ENCODE data around the gene BHLHE23. TPM values are rescaled to one million over a fixed set of nuclear protein-coding genes. Genes with fewer than 3 reads are reported as not detected.

BHLHE23 gene
- total and polyA plus RNA-seq, 3 experiments from 2014 or later = not detected

GRCh38 chr20:62984666-62985443 lies 21.9 kb downstream of the BHLHE23 start:
- no peak for DNase-seq
- CTCF ChIA-PET = interaction anchor here (1.0 kb wide), 1 partner anchor 12 kb away, joined by 6 read pairs; no protein-coding TSS in a partner anchor
- Mint-ChIP-seq H3K27me3 (peaks cover 28 to 60% of the 10 kb centered on the region in 2 donors), H3K36me3 (peaks cover 0 to 1% (median 0%) of the 10 kb centered on the region in 3 donors), H3K9me3 (no peaks in the 10 kb centered on the region), H3K4me1 (peaks cover 16 to 32% (median 20%) of the 10 kb centered on the region in 3 donors), H3K27ac (peak overlapping the region in 2 of 8 donors; percentile 15 to 89), H3K4me3 (no peak overlapping the region)
- POLR2A ChIA-PET = no interaction called here
- H3K4me3 ChIP-seq (ENCODE audit: low read length) = no peak overlapping the region
- H3K9me3 ChIP-seq (ENCODE audit: low read length) = no peaks in the 10 kb centered on the region
- H3K27me3 ChIP-seq (ENCODE audit: insufficient read depth, low read length, poor library complexity, severe bottlenecking) = peaks cover 17% of the 10 kb centered on the region
- H3K27ac ChIP-seq (ENCODE audit: low read depth, low read length) = no peak overlapping the region
- H3K36me3 ChIP-seq (ENCODE audit: insufficient read depth, low read length) = no peaks in the 10 kb centered on the region
- H3K4me1 ChIP-seq (ENCODE audit: insufficient read depth, low read length) = peaks cover 31% of the 10 kb centered on the region

GRCh38 chr20:62983210-62983609 lies 23.6 kb downstream of the BHLHE23 start:
- H3K27me3 Mint-ChIP-seq = peaks cover 37 to 61% of the 10 kb centered on the region in 2 donors
- CTCF ChIA-PET = interaction anchor here (1.0 kb wide), 1 partner anchor 10 kb away, joined by 3 read pairs; no protein-coding TSS in a partner anchor
- POLR2A ChIA-PET = no interaction called here

GRCh38 chr20:62982124-62983075 lies 24.4 kb downstream of the BHLHE23 start:
- no peaks in the 10 kb centered on the region for H3K9me3 ChIP-seq (ENCODE audit: low read length)
- H3K4me3 ChIP-seq (ENCODE audit: low read length) = no peak overlapping the region
- H3K27ac ChIP-seq (ENCODE audit: low read depth, low read length) = no peak overlapping the region
- peaks cover 36% of the 10 kb centered on the region for H3K27me3 ChIP-seq (ENCODE audit: insufficient read depth, low read length, poor library complexity, severe bottlenecking)
- Mint-ChIP-seq H3K36me3 (peaks cover 0 to 1% (median 0%) of the 10 kb centered on the region in 3 donors), H3K4me3 (no peak overlapping the region), H3K4me1 (peaks cover 25 to 51% (median 28%) of the 10 kb centered on the region in 3 donors), H3K9me3 (no peaks in the 10 kb centered on the region), H3K27ac (no peak overlapping the region), H3K27me3 (peaks cover 44 to 64% of the 10 kb centered on the region in 2 donors)
- H3K4me1 ChIP-seq (ENCODE audit: insufficient read depth, low read length) = peaks cover 47% of the 10 kb centered on the region
- POLR2A ChIA-PET = no interaction called here
- H3K36me3 ChIP-seq (ENCODE audit: insufficient read depth, low read length) = no peaks in the 10 kb centered on the region
- CTCF ChIA-PET = interaction anchor here (0.6 to 1.0 kb wide), 2 partner anchors 10 to 12 kb away, joined by 3 read pairs; no protein-coding TSS in a partner anchor
- no peak for DNase-seq

More at GRCh38 chr20:62983210-62983609, 23.6 kb downstream of the BHLHE23 start:
- Mint-ChIP-seq H3K36me3 (peaks cover 0 to 1% (median 0%) of the 10 kb centered on the region in 3 donors), H3K4me1 (peaks cover 17 to 43% (median 20%) of the 10 kb centered on the region in 3 donors), H3K4me3 (peak overlapping the region in 1 of 7 donors; percentile 41), H3K9me3 (no peaks in the 10 kb centered on the region), H3K27ac (no peak overlapping the region)
- H3K4me1 ChIP-seq (ENCODE audit: insufficient read depth, low read length) = peaks cover 39% of the 10 kb centered on the region
- H3K4me3 ChIP-seq (ENCODE audit: low read length) = no peak overlapping the region
- H3K36me3 ChIP-seq (ENCODE audit: insufficient read depth, low read length) = no peaks in the 10 kb centered on the region
- no peak overlapping the region for H3K27ac ChIP-seq (ENCODE audit: low read depth, low read length)
- DNase-seq = no peak
- H3K9me3 ChIP-seq (ENCODE audit: low read length) = no peaks in the 10 kb centered on the region
- H3K27me3 ChIP-seq (ENCODE audit: insufficient read depth, low read length, poor library complexity, severe bottlenecking) = peaks cover 34% of the 10 kb centered on the region

- CTCF ChIA-PET = interaction anchor here (1.0 to 2.6 kb wide), 3 partner anchors 9 to 28 kb away, joined by 3 to 18 read pairs (median 7); no protein-coding TSS in a partner anchor
- peak in 4 of 5 donors; percentile 17 to 69 (median 30) for DNase-seq
- no peak overlapping the region for H3K4me3 ChIP-seq (ENCODE audit: low read length)
- peaks cover 54% of the 10 kb centered on the region for H3K4me1 ChIP-seq (ENCODE audit: insufficient read depth, low read length)
- H3K4me1 Mint-ChIP-seq = peaks cover 27 to 62% (median 29%) of the 10 kb centered on the region in 3 donors
- no peaks in the 10 kb centered on the region for H3K9me3 ChIP-seq (ENCODE audit: low read length)
- no peak overlapping the region for H3K27ac ChIP-seq (ENCODE audit: low read depth, low read length)
- peak overlapping the region in 5 of 7 donors; percentile 11 to 55 (median 41) for H3K4me3 Mint-ChIP-seq
- peaks cover 0 to 1% (median 0%) of the 10 kb centered on the region in 3 donors for H3K36me3 Mint-ChIP-seq
- no peaks in the 10 kb centered on the region for H3K36me3 ChIP-seq (ENCODE audit: insufficient read depth, low read length)
- peak overlapping the region in 3 of 8 donors; percentile 29 to 56 (median 34) for H3K27ac Mint-ChIP-seq
- peaks cover 50 to 68% of the 10 kb centered on the region in 2 donors for H3K27me3 Mint-ChIP-seq
- no peaks in the 10 kb centered on the region for H3K9me3 Mint-ChIP-seq
- POLR2A ChIA-PET = no interaction called here
- H3K27me3 ChIP-seq (ENCODE audit: insufficient read depth, low read length, poor library complexity, severe bottlenecking) = peaks cover 42% of the 10 kb centered on the region
Measured at GRCh38 chr20:62980970-62981369, 25.8 kb downstream of the BHLHE23 start.

- H3K27ac ChIP-seq (ENCODE audit: low read depth, low read length) = no peak overlapping the region
Measured at GRCh38 chr20:62980380-62980960, 26.3 kb downstream of the BHLHE23 start.

GRCh38 chr20:62979876-62980373 lies 26.8 kb downstream of the BHLHE23 start:
- H3K27me3 ChIP-seq (ENCODE audit: insufficient read depth, low read length, poor library complexity, severe bottlenecking) = peaks cover 51% of the 10 kb centered on the region
- ChIA-PET POLR2A (interaction anchor here (0.6 kb wide), 1 partner anchor 22 kb away, joined by 7 read pairs; no protein-coding TSS in a partner anchor), CTCF (interaction anchor here (1.6 to 2.6 kb wide), 3 partner anchors 9 to 29 kb away, joined by 4 to 18 read pairs (median 7); no protein-coding TSS in a partner anchor)
- no peak overlapping the region for H3K4me3 ChIP-seq (ENCODE audit: low read length)
- peaks cover 54% of the 10 kb centered on the region for H3K4me1 ChIP-seq (ENCODE audit: insufficient read depth, low read length)
- no peak for DNase-seq
- H3K9me3 Mint-ChIP-seq = peaks cover 0 to 2% (median 0%) of the 10 kb centered on the region in 5 donors
- H3K27ac Mint-ChIP-seq = peak overlapping the region in 3 of 8 donors; percentile 11 to 60 (median 45)
- peaks cover 54 to 73% of the 10 kb centered on the region in 2 donors for H3K27me3 Mint-ChIP-seq
- no peaks in the 10 kb centered on the region for H3K9me3 ChIP-seq (ENCODE audit: low read length)
- no peak overlapping the region for H3K4me3 Mint-ChIP-seq
- no peaks in the 10 kb centered on the region for H3K36me3 ChIP-seq (ENCODE audit: insufficient read depth, low read length)
- H3K27ac ChIP-seq (ENCODE audit: low read depth, low read length) = no peak overlapping the region
- H3K4me1 Mint-ChIP-seq = peaks cover 27 to 62% (median 29%) of the 10 kb centered on the region in 3 donors
- H3K36me3 Mint-ChIP-seq = peaks cover 0 to 1% (median 0%) of the 10 kb centered on the region in 3 donors

More at GRCh38 chr20:62980380-62980960, 26.3 kb downstream of the BHLHE23 start:
- Histone ChIP-seq H3K4me1 (ENCODE audit: insufficient read depth, low read length) (peaks cover 54% of the 10 kb centered on the region), H3K27me3 (ENCODE audit: insufficient read depth, low read length, poor library complexity, severe bottlenecking) (peaks cover 47% of the 10 kb centered on the region), H3K4me3 (ENCODE audit: low read length) (no peak overlapping the region), H3K36me3 (ENCODE audit: insufficient read depth, low read length) (no peaks in the 10 kb centered on the region), H3K9me3 (ENCODE audit: low read length) (no peaks in the 10 kb centered on the region)
- Mint-ChIP-seq H3K9me3 (peaks cover 0 to 2% (median 0%) of the 10 kb centered on the region in 5 donors), H3K36me3 (peaks cover 0 to 1% (median 0%) of the 10 kb centered on the region in 3 donors), H3K27ac (peak overlapping the region in 4 of 8 donors; percentile 7 to 57 (median 34)), H3K4me3 (peak overlapping the region in 1 of 7 donors; percentile 27), H3K27me3 (peaks cover 54 to 73% of the 10 kb centered on the region in 2 donors), H3K4me1 (peaks cover 27 to 62% (median 29%) of the 10 kb centered on the region in 3 donors)
- ChIA-PET CTCF (interaction anchor here (1.6 to 2.6 kb wide), 3 partner anchors 10 to 29 kb away, joined by 4 to 18 read pairs (median 7); no protein-coding TSS in a partner anchor), POLR2A (interaction anchor here (0.6 kb wide), 1 partner anchor 22 kb away, joined by 7 read pairs; no protein-coding TSS in a partner anchor)
- DNase-seq = no peak

- H3K4me1 Mint-ChIP-seq = peaks cover 27 to 62% (median 29%) of the 10 kb centered on the region in 3 donors
- no peaks in the 10 kb centered on the region for H3K36me3 ChIP-seq (ENCODE audit: insufficient read depth, low read length)
- no peak overlapping the region for H3K27ac ChIP-seq (ENCODE audit: low read depth, low read length)
- H3K9me3 ChIP-seq (ENCODE audit: low read length) = no peaks in the 10 kb centered on the region
- H3K36me3 Mint-ChIP-seq = peaks cover 0 to 1% (median 0%) of the 10 kb centered on the region in 3 donors
- H3K9me3 Mint-ChIP-seq = peaks cover 0 to 2% (median 0%) of the 10 kb centered on the region in 5 donors
- CTCF ChIA-PET = interaction anchor here (0.7 to 2.6 kb wide), 5 partner anchors 8 to 30 kb away, joined by 3 to 18 read pairs (median 4); no protein-coding TSS in a partner anchor
- no peak overlapping the region for H3K4me3 ChIP-seq (ENCODE audit: low read length)
- H3K27me3 ChIP-seq (ENCODE audit: insufficient read depth, low read length, poor library complexity, severe bottlenecking) = peaks cover 57% of the 10 kb centered on the region
- H3K27me3 Mint-ChIP-seq = peaks cover 56 to 73% of the 10 kb centered on the region in 2 donors
- H3K27ac Mint-ChIP-seq = peak overlapping the region in 5 of 8 donors; percentile 19 to 77 (median 68)
- POLR2A ChIA-PET = no interaction called here
- peaks cover 54% of the 10 kb centered on the region for H3K4me1 ChIP-seq (ENCODE audit: insufficient read depth, low read length)
- no peak for DNase-seq
- peak overlapping the region in 2 of 7 donors; percentile 11 to 64 for H3K4me3 Mint-ChIP-seq
Measured at GRCh38 chr20:62979310-62979709, 27.5 kb downstream of the BHLHE23 start.
